ENCODE data around the gene CETN3. TPM values are rescaled to one million over a fixed set of nuclear protein-coding genes. Genes with fewer than 3 reads are reported as not detected.

Gene CETN3
- total and polyA plus RNA-seq, 9 of the 15 experiments (the other 6 are each of a cell fraction or from before 2014, with no cell fraction given): 43.3 to 113 (median 82.4) TPM

DNA sequence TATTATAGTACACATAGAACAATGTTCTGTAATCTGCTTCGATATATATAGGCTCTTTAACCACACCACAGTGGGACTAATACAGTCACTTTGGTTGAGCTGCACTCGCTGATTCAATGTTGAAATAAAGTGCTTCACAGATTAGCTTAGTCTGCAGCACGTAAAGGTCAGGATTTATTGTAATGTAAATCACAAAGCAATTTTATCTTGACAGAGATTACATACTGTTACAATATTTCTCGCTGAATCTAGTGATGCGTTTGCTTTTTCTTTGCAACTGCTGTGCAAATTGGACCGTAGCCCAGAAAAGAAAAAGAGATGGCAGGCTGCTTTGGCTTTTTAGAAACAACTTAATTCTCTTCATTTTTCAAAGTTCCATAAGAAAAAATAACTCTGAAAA is 52.9 kb downstream of the CETN3 start:
- BruUV-seq (replicated peaks): no TSS peak
- H3K9me1 ChIP-seq (ENCODE audit: control insufficient read depth, insufficient read depth, low read length): no peaks in the 10 kb centered on the region
- FAIRE-seq: peak; percentile 72
- TF ChIP-seq, protein P1, sequence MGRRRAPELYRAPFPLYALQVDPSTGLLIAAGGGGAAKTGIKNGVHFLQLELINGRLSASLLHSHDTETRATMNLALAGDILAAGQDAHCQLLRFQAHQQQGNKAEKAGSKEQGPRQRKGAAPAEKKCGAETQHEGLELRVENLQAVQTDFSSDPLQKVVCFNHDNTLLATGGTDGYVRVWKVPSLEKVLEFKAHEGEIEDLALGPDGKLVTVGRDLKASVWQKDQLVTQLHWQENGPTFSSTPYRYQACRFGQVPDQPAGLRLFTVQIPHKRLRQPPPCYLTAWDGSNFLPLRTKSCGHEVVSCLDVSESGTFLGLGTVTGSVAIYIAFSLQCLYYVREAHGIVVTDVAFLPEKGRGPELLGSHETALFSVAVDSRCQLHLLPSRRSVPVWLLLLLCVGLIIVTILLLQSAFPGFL (CRISPR knock-in tag; IDR thresholded peaks at IDR 0.05): no peak
- TF ChIP-seq SIX5 (IDR thresholded peaks at IDR 0.05; ENCODE audit: borderline replicate concordance in 1 of 2, insufficient read depth in 1 of 2, low read depth in 1 of 2, low read length in 2 of 2): no peak
- no peak for TF ChIP-seq JUN (IDR thresholded peaks at IDR 0.05; ENCODE audit: borderline replicate concordance, low read depth, low read length)
- no peak for TF ChIP-seq JUN (CRISPR knock-in tag; IDR thresholded peaks at IDR 0.05; ENCODE audit: borderline replicate concordance)
- no peak for TF ChIP-seq MECOM (CRISPR knock-in tag; IDR thresholded peaks at IDR 0.05)
- no peak for TF ChIP-seq MEF2D (tag; conservative IDR thresholded peaks at IDR 0.05; ENCODE audit: low read depth)
- TF ChIP-seq, protein P2, sequence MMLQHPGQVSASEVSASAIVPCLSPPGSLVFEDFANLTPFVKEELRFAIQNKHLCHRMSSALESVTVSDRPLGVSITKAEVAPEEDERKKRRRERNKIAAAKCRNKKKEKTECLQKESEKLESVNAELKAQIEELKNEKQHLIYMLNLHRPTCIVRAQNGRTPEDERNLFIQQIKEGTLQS (IDR thresholded peaks at IDR 0.05): no peak
- TF ChIP-seq, protein P2 (CRISPR knock-in tag; conservative IDR thresholded peaks at IDR 0.05): no peak
- no peak for TF ChIP-seq NFXL1 (CRISPR knock-in tag; IDR thresholded peaks at IDR 0.05)
- TF ChIP-seq MTA2 (IDR thresholded peaks at IDR 0.05; ENCODE audit: low read depth): no peak
- no peak for TF ChIP-seq BCL6 (CRISPR knock-in tag; IDR thresholded peaks at IDR 0.05)
- no peak for TF ChIP-seq MYBL2 (IDR thresholded peaks at IDR 0.05; ENCODE audit: low read depth)
- TF ChIP-seq MYBL2 (CRISPR knock-in tag; IDR thresholded peaks at IDR 0.05; ENCODE audit: borderline replicate concordance): no peak
- TF ChIP-seq, protein P3, sequence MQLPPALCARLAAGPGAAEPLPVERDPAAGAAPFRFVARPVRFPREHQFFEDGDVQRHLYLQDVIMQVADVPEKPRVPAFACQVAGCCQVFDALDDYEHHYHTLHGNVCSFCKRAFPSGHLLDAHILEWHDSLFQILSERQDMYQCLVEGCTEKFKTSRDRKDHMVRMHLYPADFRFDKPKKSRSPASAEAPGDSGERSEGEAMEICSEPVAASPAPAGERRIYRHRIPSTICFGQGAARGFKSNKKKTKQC (CRISPR knock-in tag; IDR thresholded peaks at IDR 0.05): no peak
- no peak for TF ChIP-seq SLC30A9 (CRISPR knock-in tag; IDR thresholded peaks at IDR 0.05)
- no peak for TF ChIP-seq TBP (optimal IDR thresholded peaks at IDR 0.05; ENCODE audit: low read depth, low read length)
- no peak for TF ChIP-seq NCOA6 (IDR thresholded peaks at IDR 0.05)
- TF ChIP-seq ZNF316 (IDR thresholded peaks at IDR 0.05): no peak
- no peak for TF ChIP-seq BACH1 (tag; IDR thresholded peaks at IDR 0.05)
- TF ChIP-seq, protein P4, sequence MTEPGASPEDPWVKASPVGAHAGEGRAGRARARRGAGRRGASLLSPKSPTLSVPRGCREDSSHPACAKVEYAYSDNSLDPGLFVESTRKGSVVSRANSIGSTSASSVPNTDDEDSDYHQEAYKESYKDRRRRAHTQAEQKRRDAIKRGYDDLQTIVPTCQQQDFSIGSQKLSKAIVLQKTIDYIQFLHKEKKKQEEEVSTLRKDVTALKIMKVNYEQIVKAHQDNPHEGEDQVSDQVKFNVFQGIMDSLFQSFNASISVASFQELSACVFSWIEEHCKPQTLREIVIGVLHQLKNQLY (CRISPR knock-in tag; conservative IDR thresholded peaks at IDR 0.05): no peak
- no peak for TF ChIP-seq HNRNPK (IDR thresholded peaks at IDR 0.05; ENCODE audit: low read depth, low read length, poor library complexity, severe bottlenecking)
- TF ChIP-seq, protein P5, sequence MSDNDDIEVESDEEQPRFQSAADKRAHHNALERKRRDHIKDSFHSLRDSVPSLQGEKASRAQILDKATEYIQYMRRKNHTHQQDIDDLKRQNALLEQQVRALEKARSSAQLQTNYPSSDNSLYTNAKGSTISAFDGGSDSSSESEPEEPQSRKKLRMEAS (CRISPR knock-in tag; IDR thresholded peaks at IDR 0.05): no peak

More for the DNA sequence above, 52.9 kb downstream of the CETN3 start:
- no peaks in the 10 kb centered on the region for H3K9me3 ChIP-seq (replicated peaks; ENCODE audit: control insufficient read depth, insufficient read depth, low read depth, low read length)
- no peak overlapping the region for H3K4me3 ChIP-seq
- H3K27ac ChIP-seq (ENCODE audit: extremely low read depth, low read depth, low read length): no peak overlapping the region
- H3K36me3 ChIP-seq (ENCODE audit: control insufficient read depth, insufficient read depth, low read length): no peaks in the 10 kb centered on the region
- H3K27me3 ChIP-seq (ENCODE audit: control insufficient read depth in 2 of 2, insufficient read depth in 2 of 2, low read length in 2 of 2): no peaks in the 10 kb centered on the region
- no peak for ATAC-seq
- intact Hi-C loops (cut with micrococcal nuclease) (no loop called here), in situ Hi-C loops (cut with MboI) (no loop called here)
- ChIA-PET POLR2A (interaction anchor here (1.2 to 1.8 kb wide), 2 partner anchors 11 to 27 kb away, joined by 3 to 6 read pairs; no protein-coding TSS in a partner anchor), CTCF (ENCODE audit: low intra/inter-chr PET ratio) (no interaction called here)
- no peaks in the 10 kb centered on the region for H4K20me1 ChIP-seq (replicated peaks; ENCODE audit: control insufficient read depth, insufficient read depth, low read length)
- no peak overlapping the region for H3K9ac ChIP-seq (ENCODE audit: insufficient read depth in 1 of 2, low read depth in 2 of 2, low read length in 2 of 2)
- H3K4me1 ChIP-seq (replicated peaks in 1 of 2; ENCODE audit: control insufficient read depth in 2 of 2, insufficient read depth in 2 of 2, low read length in 2 of 2): no peaks in the 10 kb centered on the region
- no peak overlapping the region for H3K4me2 ChIP-seq (ENCODE audit: insufficient read depth, low read length)
- no peak for DNase-seq (ENCODE audit: extremely low read depth in 1 of 4, low spot score in 3 of 4)
- WGBS (ENCODE audit: insufficient coverage, low coverage, missing lambda C conversion rate): under 1% methylated on average over 6 of the region's 6 CpGs
- H2AFZ ChIP-seq (ENCODE audit: low read depth, low read length): no peak overlapping the region
- H3K79me2 ChIP-seq (ENCODE audit: control insufficient read depth, insufficient read depth, low read length): no peaks in the 10 kb centered on the region

Measured in K562 (cell line).